Measurements from ENCODE around the gene PPARG. TPM values are rescaled to one million over a fixed set of nuclear protein-coding genes. Genes with fewer than 3 reads are reported as not detected.
"Not testable (repeated sequence)": the region's sequence is repeated elsewhere in the genome, so short reads cannot be mapped to it uniquely, and the experiment has no call there.

PPARG gene
- total and polyA plus RNA-seq, 12 donors, result 3.1 to 21.9 (median 6.8) TPM

DNA sequence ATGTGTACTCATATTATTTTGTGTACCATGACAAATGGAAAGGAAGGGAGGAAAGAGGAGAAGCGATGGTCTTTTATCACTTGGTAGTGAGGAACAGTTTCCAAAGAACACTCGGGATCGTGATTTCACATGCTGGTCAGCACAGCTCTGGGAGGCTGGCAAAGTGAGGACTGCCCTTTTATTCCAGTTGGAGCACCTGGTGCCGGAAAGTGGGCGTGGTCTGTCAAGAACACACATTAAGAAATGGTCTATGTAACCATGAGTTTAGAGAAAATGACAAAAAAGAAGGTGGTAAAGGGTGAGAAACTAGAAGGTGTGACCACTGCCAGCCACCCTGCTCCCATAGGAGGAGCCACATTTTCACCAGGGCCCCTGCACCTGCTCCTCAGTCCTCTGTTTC is 188.4 kb downstream of the PPARG start:
- no peaks in the 10 kb centered on the region for H3K9me3 ChIP-seq (replicated peaks in 1 of 3)
- no peak overlapping the region for H3K4me3 ChIP-seq
- no peak for DNase-seq
- peak overlapping the region in 2 of 5 donors; percentile 20 to 49 for H3K27ac ChIP-seq
- H3K36me3 ChIP-seq (replicated peaks in 1 of 2), result no peaks in the 10 kb centered on the region
- intact Hi-C loops (cut with DNase I), result no loop called here
- WGBS, 4 donors, result 88 to 90% (median 89%) methylated on average over 5 of the region's 5 CpGs
- no peaks in the 10 kb centered on the region for H3K27me3 ChIP-seq
- TF ChIP-seq POLR2A (IDR thresholded peaks at IDR 0.05), result no peak
- TF ChIP-seq, protein P1, sequence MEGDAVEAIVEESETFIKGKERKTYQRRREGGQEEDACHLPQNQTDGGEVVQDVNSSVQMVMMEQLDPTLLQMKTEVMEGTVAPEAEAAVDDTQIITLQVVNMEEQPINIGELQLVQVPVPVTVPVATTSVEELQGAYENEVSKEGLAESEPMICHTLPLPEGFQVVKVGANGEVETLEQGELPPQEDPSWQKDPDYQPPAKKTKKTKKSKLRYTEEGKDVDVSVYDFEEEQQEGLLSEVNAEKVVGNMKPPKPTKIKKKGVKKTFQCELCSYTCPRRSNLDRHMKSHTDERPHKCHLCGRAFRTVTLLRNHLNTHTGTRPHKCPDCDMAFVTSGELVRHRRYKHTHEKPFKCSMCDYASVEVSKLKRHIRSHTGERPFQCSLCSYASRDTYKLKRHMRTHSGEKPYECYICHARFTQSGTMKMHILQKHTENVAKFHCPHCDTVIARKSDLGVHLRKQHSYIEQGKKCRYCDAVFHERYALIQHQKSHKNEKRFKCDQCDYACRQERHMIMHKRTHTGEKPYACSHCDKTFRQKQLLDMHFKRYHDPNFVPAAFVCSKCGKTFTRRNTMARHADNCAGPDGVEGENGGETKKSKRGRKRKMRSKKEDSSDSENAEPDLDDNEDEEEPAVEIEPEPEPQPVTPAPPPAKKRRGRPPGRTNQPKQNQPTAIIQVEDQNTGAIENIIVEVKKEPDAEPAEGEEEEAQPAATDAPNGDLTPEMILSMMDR (IDR thresholded peaks at IDR 0.05), result no peak
- peaks cover 0 to 19% of the 10 kb centered on the region in 2 donors for H3K4me1 ChIP-seq (replicated peaks in 1 of 2)

DNA sequence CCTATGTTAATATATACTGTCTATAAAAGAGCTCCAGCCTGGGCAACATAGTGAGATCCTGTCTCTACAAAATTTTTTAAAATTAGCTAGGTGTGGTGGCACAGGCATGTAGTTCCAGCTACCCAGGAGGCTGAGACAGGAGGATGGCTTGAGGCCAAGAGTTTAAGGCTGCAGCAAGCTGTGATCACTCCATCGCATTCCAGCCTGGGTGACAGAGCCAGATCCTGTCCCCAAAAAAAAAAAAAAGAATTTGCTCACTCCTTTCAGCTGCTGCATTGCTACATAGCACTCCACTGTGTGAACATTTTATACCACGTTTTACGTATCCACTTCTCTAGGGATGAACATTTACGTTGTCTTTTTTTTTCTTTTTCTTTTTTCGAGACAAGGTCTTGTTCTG is 189.5 kb downstream of the PPARG start:
- Histone ChIP-seq H3K4me1 (replicated peaks in 1 of 2) (peaks cover 0 to 19% of the 10 kb centered on the region in 2 donors), H3K36me3 (replicated peaks in 1 of 2) (no peaks in the 10 kb centered on the region), H3K27me3 (no peaks in the 10 kb centered on the region), H3K9me3 (replicated peaks in 1 of 3) (no peaks in the 10 kb centered on the region), H3K4me3 (no peak overlapping the region), H3K27ac (no peak overlapping the region)
- intact Hi-C loops (cut with DNase I), result loop anchor here in 1 of 2 donors (2.0 kb wide), 1 partner anchor 344 kb away; no protein-coding TSS in a partner anchor
- TF ChIP-seq, protein P1 (IDR thresholded peaks at IDR 0.05), result no peak
- TF ChIP-seq POLR2A (IDR thresholded peaks at IDR 0.05), result no peak
- no peak for DNase-seq
- 68 to 75% (median 70%) methylated on average over 5 of the region's 5 CpGs for WGBS, 4 donors

DNA sequence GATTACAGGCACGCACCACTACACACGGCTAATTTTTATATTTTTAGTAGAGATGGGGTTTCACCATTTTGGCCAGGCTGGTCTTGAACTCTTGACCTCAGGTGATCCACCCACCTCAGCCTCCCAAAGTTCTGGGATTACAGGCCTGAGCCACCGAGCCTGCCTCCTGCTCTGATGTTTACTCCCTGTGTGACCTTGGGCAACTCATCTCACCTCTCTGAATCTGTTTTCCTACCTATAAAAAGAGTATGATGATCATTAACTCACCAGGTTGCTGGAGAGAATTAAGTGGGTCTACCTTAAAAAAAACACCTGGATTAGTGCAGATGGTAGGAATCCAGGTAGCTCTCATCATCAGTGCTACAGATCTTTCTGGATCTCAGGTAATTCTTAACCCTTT is 190.3 kb downstream of the PPARG start:
- DNase-seq; H3K9me3 ChIP-seq (replicated peaks in 1 of 3); H3K27me3 ChIP-seq; H3K4me3 ChIP-seq; H3K36me3 ChIP-seq (replicated peaks in 1 of 2); H3K27ac ChIP-seq: not testable (repeated sequence)
- peaks cover 0 to 26% of the 10 kb centered on the region in 2 donors for H3K4me1 ChIP-seq (replicated peaks in 1 of 2)
- intact Hi-C loops (cut with DNase I), result loop anchor here in 1 of 2 donors (2.0 kb wide), 1 partner anchor 344 kb away; no protein-coding TSS in a partner anchor
- WGBS, 4 donors, result 58 to 91% (median 63%) methylated on average over 3 of the region's 3 CpGs

DNA sequence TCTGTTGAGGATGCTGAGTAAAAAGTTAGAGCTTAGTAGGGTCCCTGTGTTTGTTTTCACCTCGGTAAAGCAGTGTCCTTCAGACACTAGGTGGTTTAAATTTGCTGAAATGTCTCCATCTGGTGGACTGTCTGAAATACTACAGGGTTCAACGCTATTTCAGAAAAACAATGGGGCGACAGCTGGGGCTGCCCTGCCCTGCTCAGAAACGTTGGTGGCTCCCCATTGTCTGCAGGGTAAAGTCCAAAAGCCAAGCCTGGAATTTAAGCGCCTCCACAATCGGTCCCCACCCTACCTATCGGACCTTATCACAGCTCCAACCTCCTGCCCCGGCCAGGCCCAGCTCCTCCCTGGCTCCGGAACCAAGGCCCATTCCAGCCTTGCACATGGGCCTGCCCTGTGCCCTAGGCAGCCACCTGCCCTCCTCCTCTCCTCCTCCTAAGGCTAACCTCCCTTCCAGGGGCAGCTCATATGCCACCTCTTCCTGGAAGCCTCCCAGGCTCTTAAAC is 191.1 kb downstream of the PPARG start:
- no peak for TF ChIP-seq POLR2A (IDR thresholded peaks at IDR 0.05)
- TF ChIP-seq, protein P1 (IDR thresholded peaks at IDR 0.05), result peak; percentile 63 to 86 (median 80)
- Histone ChIP-seq H3K27me3 (no peaks in the 10 kb centered on the region), H3K4me3 (no peak overlapping the region), H3K36me3 (replicated peaks in 1 of 2) (no peaks in the 10 kb centered on the region), H3K9me3 (replicated peaks in 1 of 3) (no peaks in the 10 kb centered on the region), H3K27ac (no peak overlapping the region), H3K4me1 (replicated peaks in 1 of 2) (peaks cover 2 to 28% of the 10 kb centered on the region in 2 donors)
- intact Hi-C loops (cut with DNase I), result loop anchor here (2.0 to 10.0 kb wide), 3 partner anchors 245 to 345 kb away; no protein-coding TSS in a partner anchor
- WGBS, 4 donors, result 22 to 26% (median 23%) methylated on average over 9 of the region's 9 CpGs
- no peak for DNase-seq

DNA sequence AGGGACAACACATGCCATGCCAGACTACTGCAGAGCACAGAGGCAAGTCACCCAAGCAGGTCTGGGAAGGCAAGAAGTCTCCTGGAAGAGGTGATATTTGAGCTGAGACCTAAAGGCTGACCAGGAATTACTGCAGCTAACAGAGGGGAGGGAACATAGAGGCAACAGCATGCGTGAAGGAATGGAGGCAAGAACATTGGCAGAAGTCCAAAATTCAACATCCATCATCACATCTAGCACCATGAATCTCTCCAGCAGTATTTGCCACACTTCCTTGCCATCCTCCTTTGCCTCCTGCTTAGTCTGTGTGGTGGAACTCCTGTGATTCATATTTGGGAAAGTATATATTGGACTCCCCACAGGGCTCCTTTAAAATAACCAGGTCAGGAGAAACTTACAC is 194.5 kb downstream of the PPARG start:
- DNase-seq, result peak in 1 of 7 donors; percentile 43
- H3K4me1 ChIP-seq (replicated peaks in 1 of 2), result peaks cover 7 to 26% of the 10 kb centered on the region in 2 donors
- H3K27ac ChIP-seq, result peak overlapping the region in 2 of 5 donors; percentile 72 to 80
- intact Hi-C loops (cut with DNase I), result loop anchor here (5.0 to 10.0 kb wide), 2 partner anchors 241 to 346 kb away; no protein-coding TSS in a partner anchor
- 0 to 20% (median 3%) methylated on average over 1 of the region's 1 CpG for WGBS, 4 donors
- H3K4me3 ChIP-seq, result peak overlapping the region in 1 of 4 donors; percentile 87
- H3K36me3 ChIP-seq (replicated peaks in 1 of 2), result no peaks in the 10 kb centered on the region
- TF ChIP-seq, protein P1 (IDR thresholded peaks at IDR 0.05), result no peak
- no peak for TF ChIP-seq POLR2A (IDR thresholded peaks at IDR 0.05)
- H3K9me3 ChIP-seq (replicated peaks in 1 of 3), result no peaks in the 10 kb centered on the region
- H3K27me3 ChIP-seq, result no peaks in the 10 kb centered on the region
